HepG2 (cell line): ENCODE measurements around the gene CCDC197.

ENCODE experiments used
- TEAD3 ChIP-seq: optimal IDR thresholded peaks from 2 replicates; pipeline ENCODE3; 2016; ENCODE audit warnings: borderline replicate concordance
- ZNF431 ChIP-seq: sonication (generic); formaldehyde crosslinking; IDR thresholded peaks from 2 replicates; pipeline ENCODE4 v1.9.0; 2022; ENCODE audit warnings: missing genetic modification reagents, low read depth, mild to moderate bottlenecking, borderline replicate concordance

- TF ChIP-seq ZNF431 (CRISPR knock-in tag) (no peak), TEAD3 (no peak)
Measured at GRCh38 chr14:94054936-94055335, 57.8 kb downstream of the CCDC197 start.
